Measurements from ENCODE around the gene NF1.

DNA sequence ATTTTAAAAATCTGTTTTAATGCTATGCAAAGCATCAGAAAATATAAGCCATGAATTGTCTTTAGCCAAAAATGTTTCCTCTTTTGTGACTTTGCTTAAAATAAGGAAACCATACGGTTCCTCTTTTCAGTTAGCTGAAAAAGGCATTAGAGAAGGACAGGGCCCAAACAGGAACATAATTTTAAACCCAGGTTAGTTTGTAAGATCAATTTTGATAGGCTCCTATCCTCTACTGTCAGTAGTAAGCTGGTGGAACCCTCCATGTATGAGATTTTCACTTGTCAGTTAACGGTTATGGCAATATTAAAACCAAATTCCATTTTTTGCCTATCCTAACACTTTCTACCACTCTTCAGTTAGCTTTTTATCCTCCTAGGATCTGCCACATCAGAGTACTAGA is 214.8 kb downstream of the NF1 start:
- no peak for TF ChIP-seq CTCF (IDR thresholded peaks at IDR 0.05)
- TF ChIP-seq, protein P1, sequence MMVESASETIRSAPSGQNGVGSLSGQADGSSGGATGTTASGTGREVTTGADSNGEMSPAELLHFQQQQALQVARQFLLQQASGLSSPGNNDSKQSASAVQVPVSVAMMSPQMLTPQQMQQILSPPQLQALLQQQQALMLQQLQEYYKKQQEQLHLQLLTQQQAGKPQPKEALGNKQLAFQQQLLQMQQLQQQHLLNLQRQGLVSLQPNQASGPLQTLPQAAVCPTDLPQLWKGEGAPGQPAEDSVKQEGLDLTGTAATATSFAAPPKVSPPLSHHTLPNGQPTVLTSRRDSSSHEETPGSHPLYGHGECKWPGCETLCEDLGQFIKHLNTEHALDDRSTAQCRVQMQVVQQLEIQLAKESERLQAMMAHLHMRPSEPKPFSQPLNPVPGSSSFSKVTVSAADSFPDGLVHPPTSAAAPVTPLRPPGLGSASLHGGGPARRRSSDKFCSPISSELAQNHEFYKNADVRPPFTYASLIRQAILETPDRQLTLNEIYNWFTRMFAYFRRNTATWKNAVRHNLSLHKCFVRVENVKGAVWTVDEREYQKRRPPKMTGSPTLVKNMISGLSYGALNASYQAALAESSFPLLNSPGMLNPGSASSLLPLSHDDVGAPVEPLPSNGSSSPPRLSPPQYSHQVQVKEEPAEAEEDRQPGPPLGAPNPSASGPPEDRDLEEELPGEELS (CRISPR knock-in tag; IDR thresholded peaks at IDR 0.05), result no peak
